Fibroblast of lung (primary cell): Measurements from ENCODE around the gene GVQW3.

Source experiments
- CTCF ChIP-seq, 2 donors: IDR thresholded peaks in 1 of 2; conservative IDR thresholded peaks in 1 of 2; 1 replicate in 1 of 2; 2 replicates in 1 of 2; pipeline ENCODE4 v1.5.1; 2011 to 2012; ENCODE audit warnings: low read length in 2 of 2, control low read depth in 1 of 2, inconsistent platforms in 1 of 2, low read depth in 1 of 2, mild to moderate bottlenecking in 1 of 2
- EZH2 ChIP-seq: IDR thresholded peaks from 2 replicates; pipeline ENCODE4 v1.5.1; 2012; ENCODE audit warnings: low read length, control low read depth, mild to moderate bottlenecking; ENCODE audit errors: missing control alignments

DNA sequence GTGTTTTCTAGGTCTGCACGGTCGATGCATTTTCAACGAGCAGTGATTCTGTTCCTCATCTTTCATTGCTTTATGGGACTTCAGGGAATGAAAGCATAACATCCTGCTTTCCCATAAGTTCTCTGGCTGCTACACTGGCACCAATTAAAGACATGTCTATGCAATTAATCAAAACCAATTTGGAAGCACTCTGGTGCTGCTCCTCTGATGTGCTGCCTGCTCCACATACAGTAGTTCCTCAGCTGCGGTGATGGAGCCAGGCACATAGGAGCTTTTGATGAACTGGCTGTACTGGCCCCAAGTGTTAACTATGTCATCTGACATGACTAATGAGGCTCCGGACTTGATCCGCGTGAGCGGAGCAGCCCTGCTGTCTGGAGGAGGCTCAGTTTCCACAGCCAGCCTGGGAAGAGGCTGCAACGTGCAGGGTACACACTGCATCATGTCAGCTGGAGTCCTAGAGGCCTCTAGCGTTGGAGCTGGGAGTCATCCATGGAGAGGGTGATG lies 29.8 kb downstream of the GVQW3 start:
- no peak for TF ChIP-seq CTCF (conservative IDR thresholded peaks at IDR 0.05 in 1 of 2, IDR thresholded peaks at IDR 0.05 in 1 of 2; ENCODE audit: low read depth in 1 of 2, low read length in 2 of 2)
- TF ChIP-seq EZH2, result peak; percentile 27
